H1 (cell line): ENCODE data around the gene TRAK1. TPM values are rescaled to one million over a fixed set of nuclear protein-coding genes. Genes with fewer than 3 reads are reported as not detected.

Source experiments
- GABPA ChIP-seq: IDR thresholded peaks from 2 replicates; pipeline ENCODE4 v1.6.1; 2011; ENCODE audit warnings: mild to moderate bottlenecking, low read length, moderate library complexity, borderline replicate concordance; ENCODE audit not compliant: insufficient read depth
- SUZ12 ChIP-seq: fragments of 200-600 bp; sonication (generic); IDR thresholded peaks from 2 replicates; pipeline ENCODE4 v1.6.1; 2012; ENCODE audit warnings: mild to moderate bottlenecking, inconsistent platforms, low read length, moderate library complexity, mixed read lengths
- polyA plus RNA-seq, 7 experiments: library from polyadenylated mRNA; depleted of rRNA in 3 of 7; stranded (reverse) in 5 of 7; unstranded in 2 of 7; fragments of >200 nt in 5 of 7; fragments of 200-250 nt in 2 of 7; gene quantifications; 1 replicate in 5 of 7; 2 replicates in 1 of 7; 4 replicates in 1 of 7; pipeline versions ENCODE4 v1.2.1 to v1.2.3, GENCODE V29; 2011 to 2013; ENCODE audit warnings: missing spikeins in 2 of 7, mixed read lengths in 2 of 7
- total RNA-seq: library from RNA; stranded (reverse); fragmentation: NEBNext Ultra II Directional; extraction: Animal tissue kit (Norgen Biotek cat#: 25700); gene quantifications from 2 replicates; pipeline ENCODE4 v1.2.1, GENCODE V29; 2021

The TRAK1 gene
- total and polyA plus RNA-seq, 2 of the 8 experiments (the other 6 are each of a cell fraction or from before 2014, with no cell fraction given), result 21.3 to 32.7 TPM

- TF ChIP-seq GABPA (no peak), SUZ12 (no peak)
These were observed 2.2 kb upstream of the TRAK1 start (continued) for GRCh38 chr3:42088803-42089530.
